HFF-Myc (cell line): ENCODE results near the gene FAM170B.

Source experiments
- DNase-seq: peaks from one replicate; pipeline ENCODE4 v3.0.0-alpha.2; 2011; ENCODE audit warnings: low read depth; ENCODE audit errors: extremely low read depth
- H3K4me3 ChIP-seq: replicated peaks from 2 replicates; pipeline ENCODE4 v1.5.1; 2011; ENCODE audit warnings: low read depth, mild to moderate bottlenecking, control low read depth, low read length
- CTCF ChIP-seq: IDR thresholded peaks from 2 replicates; pipeline ENCODE4 v1.5.1; 2012; ENCODE audit warnings: mild to moderate bottlenecking, low read depth, low read length, control low read depth; ENCODE audit errors: missing control alignments

Gene FAM170B

GRCh38 chr10:49096890-49097445, 36.9 kb downstream of the FAM170B start:
- TF ChIP-seq CTCF = no peak
- H3K4me3 ChIP-seq = no peak overlapping the region
- no peak for DNase-seq

GRCh38 chr10:49094646-49095045, 39.2 kb downstream of the FAM170B start:
- no peak overlapping the region for H3K4me3 ChIP-seq
- TF ChIP-seq CTCF = no peak
- no peak for DNase-seq

- no peak for TF ChIP-seq CTCF
- no peak overlapping the region for H3K4me3 ChIP-seq
- no peak for DNase-seq
These were observed 39.9 kb downstream of the FAM170B start for GRCh38 chr10:49093922-49094321.

GRCh38 chr10:49092477-49092876, 41.3 kb downstream of the FAM170B start:
- no peak for DNase-seq
- no peak overlapping the region for H3K4me3 ChIP-seq

GRCh38 chr10:49091450-49092210, 42.2 kb downstream of the FAM170B start:
- no peak for DNase-seq
- H3K4me3 ChIP-seq = no peak overlapping the region
- TF ChIP-seq CTCF = no peak

More at GRCh38 chr10:49092477-49092876, 41.3 kb downstream of the FAM170B start:
- no peak for TF ChIP-seq CTCF

GRCh38 chr10:49090696-49091380, 43.0 kb downstream of the FAM170B start:
- TF ChIP-seq CTCF = no peak
- H3K4me3 ChIP-seq = no peak overlapping the region
- no peak for DNase-seq
